Measurements from ENCODE around the gene FAM53A. TPM values are rescaled to one million over a fixed set of nuclear protein-coding genes. Genes with fewer than 3 reads are reported as not detected.

FAM53A gene
- total RNA-seq, 1 donor from 2014 or later: 1.9 TPM

DNA sequence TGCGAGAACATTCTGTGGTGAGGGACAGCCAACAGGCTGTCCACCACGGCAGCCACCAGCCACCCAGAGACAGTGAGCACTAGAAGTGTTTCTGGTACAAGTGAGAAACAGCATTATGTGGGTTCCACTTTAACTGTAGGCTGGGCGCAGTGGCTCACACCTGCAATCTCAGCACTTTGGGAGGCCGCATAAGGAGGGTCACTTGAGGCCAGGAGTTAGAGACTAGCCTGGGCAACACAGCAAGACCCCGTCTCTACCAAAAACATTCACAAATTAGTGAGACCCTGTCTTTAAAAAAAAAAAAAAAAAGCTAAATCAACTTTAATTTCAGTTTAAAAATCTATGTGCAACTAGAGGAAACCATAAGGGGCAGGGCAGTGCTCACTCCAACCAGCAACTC, 20.6 kb downstream of the FAM53A start:
- intact Hi-C loops (cut with micrococcal nuclease): no loop called here

DNA sequence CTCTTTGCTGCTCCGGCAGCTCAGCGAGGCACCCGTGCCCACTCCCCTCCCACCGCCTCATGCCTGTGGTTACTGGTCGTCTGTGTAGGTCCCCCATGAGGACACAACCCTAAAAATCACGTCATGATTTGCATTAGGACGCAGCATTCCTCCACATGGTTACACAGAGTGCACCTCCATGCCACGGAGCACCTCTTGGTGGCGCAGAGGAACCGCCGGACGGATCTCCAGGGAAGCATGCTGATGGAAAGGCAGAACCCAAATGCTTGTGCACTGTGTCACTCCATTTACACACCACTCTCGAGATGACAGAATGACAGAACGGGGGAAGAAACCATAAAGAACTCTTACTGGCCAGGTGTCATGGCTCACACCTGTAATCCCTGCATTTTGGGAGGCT, 22.4 kb downstream of the FAM53A start:
- intact Hi-C loops (cut with micrococcal nuclease): no loop called here

DNA sequence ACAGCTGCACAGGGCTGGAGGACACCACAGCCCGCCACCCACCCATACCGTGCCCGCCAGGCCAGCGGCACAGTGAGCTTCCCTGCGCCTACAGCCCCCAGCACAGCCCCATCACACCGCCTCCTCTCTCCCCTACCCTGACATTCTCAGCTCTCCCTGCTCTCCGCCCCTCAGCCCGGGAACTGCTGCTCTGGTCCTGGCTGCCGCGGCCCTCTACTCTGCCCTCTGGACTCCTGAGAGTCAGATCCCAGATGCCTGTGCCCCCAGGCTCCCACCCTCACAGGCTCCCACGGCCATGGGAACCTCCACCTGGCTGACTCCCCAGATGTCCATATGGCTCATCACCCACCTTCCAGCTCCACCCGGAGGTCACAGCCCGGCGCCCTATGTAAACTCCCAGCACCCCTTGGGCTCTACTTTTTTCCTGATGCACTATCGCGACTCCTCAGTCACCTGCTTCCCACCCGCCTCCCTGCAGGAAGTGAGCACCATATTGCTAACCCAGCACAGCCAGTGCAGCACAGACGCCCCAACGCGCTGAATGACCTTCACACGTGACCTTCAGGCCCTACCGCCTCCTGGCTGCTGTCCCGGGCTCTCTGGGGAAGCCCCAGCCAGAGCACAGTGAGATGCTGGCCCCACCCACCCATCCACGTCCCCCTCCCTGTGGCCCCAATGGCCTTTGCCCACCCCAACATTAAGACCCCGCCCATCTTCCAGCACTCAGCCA, 23.0 kb downstream of the FAM53A start:
- intact Hi-C loops (cut with micrococcal nuclease): no loop called here

DNA sequence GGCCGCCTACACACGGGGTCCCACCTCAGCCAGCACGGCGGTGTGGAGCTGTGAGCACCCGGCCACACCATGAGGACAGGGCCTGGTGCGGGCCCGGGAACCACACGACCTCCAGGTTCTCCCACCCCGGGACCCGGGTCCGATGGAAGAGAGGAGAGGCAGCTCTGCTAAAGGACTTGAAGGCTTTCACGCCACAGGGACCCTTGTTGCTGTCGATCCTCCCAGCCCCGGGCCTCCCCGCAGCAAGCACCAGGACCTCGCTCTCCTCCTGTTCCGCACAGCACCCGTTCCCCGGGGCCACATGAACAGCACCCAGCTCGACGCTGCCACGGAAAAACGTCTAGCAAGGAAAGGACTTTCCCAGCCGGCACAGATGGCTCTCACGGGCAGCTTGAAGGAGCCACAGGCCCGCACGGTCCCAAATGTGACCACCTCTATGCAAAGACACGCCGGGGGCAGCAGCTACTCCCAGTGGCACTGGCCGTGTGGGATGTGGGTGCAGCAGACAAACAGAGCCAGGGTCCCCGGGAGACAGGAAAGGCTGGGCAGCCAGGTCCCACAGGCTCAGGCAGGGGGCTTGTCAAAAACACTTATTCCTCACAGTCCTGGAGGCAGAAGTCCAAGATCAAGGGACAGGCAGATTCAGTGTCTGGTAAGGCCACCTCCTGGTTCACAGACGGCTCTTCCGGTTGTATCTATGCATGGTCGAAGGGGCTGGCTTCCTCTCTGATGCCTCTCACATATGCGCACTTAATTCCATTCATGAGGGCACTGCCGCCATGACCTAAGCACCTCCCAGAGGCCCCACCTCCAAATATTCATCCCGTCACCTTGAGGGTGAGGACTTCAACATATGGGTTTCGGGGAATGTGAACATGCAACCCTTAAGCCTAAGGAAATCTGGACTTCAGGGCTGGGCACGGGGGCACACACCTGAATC, 24.7 kb downstream of the FAM53A start:
- intact Hi-C loops (cut with micrococcal nuclease): no loop called here

DNA sequence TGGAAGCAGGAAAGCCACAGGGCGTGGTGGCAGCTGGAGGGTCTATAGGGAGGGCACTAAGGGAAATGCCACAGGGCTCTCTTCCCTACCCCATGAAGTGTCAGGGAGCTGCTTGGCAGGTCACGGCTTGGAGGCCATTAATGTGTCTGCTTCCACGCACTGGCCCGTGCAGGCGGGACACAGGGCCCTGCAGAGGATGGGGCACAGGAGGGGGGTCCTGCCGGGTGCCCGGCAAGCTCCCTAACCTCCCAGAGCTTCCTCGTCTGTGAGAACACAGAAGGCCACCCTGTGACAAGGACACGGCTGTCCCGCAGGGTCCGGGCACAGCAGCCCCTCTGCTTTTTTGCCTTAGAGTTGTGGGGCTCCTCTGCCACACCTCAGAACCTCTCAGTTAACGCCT, 25.5 kb downstream of the FAM53A start:
- intact Hi-C loops (cut with micrococcal nuclease): no loop called here

DNA sequence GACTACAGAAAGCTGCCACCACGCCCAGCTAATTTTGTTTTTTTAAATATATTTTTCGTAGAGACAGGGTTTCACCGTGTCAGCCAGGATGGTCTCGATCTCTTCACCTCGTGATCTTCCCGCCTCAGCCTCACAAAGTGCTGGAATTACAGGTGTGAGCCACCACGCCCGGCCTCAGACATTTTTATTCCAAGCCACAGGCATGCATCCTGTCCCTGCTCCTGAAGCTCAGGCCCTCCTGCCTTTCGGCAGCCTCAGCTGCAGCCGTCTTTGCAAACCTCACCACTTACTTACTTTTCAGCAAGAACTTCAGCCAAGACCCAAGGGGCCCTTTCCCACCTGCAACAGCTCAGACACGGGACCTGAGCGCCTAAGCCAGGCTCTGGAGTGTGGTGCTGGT, 26.0 kb downstream of the FAM53A start:
- intact Hi-C loops (cut with micrococcal nuclease): no loop called here

DNA sequence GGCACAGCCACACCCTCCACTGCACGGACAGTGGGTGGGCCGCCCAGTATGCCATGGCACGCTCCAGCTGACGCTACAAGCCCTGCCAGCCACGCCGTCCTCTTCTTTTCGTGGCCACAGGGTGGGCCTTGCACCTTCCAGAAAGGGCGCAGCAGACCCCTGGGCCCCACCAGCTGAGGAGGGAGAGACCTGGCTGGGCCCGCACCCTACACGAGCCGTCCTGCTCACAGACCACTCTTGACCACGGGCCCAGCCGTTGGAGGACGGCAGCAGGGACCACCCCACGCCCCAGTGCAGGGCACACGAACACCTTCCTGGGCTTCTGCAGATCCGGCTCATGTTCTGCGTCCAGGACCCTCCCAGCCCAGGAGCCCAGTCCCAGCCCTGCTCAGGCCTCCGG, 27.1 kb downstream of the FAM53A start:
- intact Hi-C loops (cut with micrococcal nuclease): no loop called here

DNA sequence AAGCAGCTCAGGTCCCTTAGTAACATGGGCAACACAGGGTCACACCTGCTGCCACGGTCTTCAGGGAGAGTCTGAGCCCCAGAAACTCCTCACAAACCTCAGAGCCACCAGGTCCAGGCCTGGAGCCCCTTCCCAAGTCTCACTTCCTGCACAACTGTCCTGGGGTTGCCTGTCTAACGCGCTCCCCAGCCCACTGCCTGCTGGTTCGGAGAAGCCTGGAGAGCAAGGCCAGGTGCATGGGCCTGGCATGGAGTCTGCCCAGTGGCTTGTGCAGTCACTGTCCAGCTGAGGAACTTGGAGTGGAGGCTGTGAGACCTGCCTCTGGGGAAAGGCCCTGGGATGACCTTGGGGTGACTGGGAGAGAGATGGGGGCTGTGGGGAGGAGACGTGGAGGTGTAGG, 28.0 kb downstream of the FAM53A start:
- intact Hi-C loops (cut with micrococcal nuclease): no loop called here

DNA sequence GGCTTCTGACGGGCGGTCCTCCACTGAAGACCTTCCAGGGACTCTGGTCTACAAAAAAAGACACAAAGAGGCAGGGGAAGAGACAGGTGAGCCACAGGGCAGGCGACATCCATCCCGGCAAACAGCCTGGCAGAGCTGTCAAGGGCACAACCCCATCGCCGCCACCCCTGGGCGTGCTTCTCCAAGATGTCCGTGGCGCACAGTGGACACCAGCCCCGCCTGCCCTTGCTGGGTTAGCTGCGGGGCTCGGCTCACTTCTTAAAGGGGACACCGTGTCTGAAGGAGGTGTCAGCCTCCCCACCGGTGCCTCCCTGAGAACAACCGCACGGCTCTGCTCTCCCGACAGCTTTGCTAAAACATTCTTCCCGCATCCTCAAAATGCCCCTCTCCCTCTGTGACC, 28.4 kb downstream of the FAM53A start:
- intact Hi-C loops (cut with micrococcal nuclease): no loop called here

DNA sequence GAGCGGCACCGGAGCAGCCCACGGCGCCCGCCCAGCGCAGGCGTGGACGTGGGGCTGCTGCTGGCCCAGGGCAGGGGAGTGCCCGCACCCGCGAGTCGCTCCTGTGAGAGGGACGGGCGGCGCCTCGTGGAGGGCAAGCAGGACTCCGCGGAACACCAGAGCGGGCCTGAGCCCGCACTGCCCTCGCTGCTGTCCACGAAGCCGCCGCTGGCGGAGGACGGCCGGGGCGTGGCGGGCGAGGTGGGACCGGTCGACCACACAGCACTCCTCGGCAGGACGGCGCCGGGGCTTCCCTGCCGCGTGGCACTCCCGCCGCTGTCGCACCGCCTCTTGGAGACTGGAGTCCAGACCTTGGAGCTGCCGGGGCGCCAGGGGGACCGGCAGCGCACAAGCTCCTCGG, 29.0 kb downstream of the FAM53A start:
- intact Hi-C loops (cut with micrococcal nuclease): no loop called here

DNA sequence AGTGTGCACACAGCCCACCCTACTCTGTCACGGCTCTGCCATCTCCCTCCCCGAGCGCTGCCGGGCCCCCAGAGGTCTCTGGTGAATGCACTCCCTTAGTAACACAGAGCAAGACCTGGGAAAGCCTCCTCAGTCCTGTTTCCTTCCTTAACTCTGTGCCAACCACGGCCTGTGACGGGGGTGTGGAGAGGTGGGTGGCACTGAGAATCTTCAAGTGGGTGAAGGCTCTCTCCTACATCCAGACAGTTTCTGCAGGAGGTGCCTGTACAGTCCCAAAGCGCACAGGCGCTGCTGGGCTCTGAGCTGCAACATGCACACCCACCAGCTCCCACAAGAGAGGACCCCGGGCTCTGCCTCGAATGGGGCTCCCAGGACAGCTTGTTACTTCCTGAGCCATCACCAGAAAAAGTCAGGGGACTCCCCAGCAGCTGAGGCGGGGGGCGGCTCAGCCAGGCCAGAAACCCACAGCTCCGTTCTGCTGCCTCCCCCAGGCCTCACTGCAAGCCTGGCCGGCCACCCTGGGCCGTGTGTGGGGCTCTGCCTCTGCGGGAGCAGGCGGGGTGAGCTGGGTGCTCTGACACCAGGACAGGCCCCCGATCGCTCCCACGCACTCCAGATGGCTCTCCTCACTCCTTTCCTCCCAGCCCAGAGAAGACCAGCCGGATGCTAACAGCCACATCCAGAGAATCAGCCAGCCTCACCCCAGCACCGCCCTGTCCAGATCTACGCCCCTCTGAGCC, 29.7 kb downstream of the FAM53A start:
- intact Hi-C loops (cut with micrococcal nuclease): no loop called here

DNA sequence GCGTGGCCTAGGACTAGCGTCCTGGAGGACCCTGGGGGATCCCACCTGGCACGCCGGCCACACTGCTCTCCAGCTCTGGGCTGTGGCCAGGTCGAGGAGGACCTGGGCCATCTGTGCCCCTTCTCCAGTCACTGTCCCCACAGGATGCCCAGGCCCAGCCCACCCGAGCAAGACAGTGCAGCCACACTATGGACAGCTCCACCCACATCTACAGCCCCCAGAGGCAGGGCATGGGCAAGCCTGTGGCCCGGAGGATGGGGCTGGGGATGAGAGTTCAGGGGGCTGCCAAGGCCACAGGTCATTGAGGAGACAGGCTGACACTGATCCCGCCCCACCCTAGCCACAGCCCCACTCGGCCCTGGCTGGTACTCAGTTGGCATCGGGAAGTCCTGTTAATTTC, 30.3 kb downstream of the FAM53A start:
- intact Hi-C loops (cut with micrococcal nuclease): no loop called here

DNA sequence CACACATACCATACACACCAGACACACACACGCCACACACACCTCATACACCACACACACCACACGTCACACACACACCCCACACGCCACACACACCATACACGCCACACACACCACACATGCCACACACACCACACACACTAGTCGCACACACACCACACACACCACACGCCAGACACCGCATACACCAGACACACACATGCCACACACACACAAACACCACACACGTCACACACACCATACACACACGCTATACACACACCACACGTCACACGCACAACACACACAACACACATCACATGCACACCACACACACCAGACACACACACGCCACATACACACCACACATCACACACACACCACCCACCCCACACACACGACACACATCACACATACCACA, 32.0 kb downstream of the FAM53A start:
- intact Hi-C loops (cut with micrococcal nuclease): no loop called here

DNA sequence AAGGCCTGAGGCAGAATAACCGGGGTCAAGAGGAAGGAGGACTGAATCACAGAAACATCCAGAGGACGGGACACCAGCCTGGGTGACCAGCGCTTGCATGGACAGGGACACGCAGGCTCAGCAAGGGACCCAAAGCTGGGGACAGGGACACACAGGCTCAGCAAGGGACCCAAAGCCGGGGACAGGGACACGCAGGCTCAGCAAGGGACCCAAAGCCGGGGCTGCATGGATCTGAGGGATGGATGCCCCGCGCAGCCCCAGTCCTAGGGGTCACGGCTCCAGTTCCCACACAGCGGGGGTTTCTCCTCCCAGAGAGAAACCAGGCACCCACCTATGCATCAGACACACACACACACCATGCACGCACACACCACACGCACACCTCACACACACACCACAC, 32.5 kb downstream of the FAM53A start:
- intact Hi-C loops (cut with micrococcal nuclease): no loop called here

DNA sequence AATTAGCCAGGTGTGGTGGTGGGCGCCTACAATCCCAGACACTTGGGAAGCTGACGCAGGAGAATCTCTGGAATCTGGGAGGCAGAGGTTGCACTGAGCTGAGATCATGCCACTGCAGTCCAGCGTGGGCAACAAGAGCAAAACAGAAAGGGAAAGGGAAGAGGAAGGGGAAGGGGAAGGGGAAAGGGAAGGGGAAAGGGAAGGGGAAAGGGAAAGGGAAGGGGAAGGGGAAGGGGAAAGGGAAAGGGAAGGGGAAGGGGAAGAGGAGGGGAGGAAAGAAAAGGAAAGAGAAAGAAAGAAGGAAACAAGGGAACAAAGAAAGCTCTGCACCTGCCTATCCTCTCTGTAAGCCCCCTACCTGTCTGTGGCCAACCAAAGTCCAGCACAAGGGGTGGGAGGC, 35.2 kb downstream of the FAM53A start:
- intact Hi-C loops (cut with micrococcal nuclease): no loop called here

DNA sequence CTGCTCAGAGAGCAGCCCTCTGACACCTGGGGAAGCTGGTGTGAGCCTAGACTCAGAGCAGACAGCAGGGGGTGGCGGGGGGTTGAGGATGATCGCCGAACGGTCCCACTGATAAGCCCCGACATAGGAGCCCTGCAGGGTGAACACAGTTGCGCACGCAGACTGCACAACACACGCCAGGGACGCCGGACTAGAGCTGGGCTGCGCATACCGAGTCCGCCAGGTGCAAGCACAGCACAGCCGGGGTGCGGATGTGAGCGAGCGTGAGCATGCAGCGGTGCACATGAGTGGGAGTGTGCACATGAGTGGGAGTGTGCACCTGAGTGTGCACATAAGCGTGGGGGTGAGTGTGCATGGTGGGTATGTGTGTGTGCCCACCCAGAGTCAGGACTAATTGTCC, 36.7 kb downstream of the FAM53A start:
- intact Hi-C loops (cut with micrococcal nuclease): no loop called here

DNA sequence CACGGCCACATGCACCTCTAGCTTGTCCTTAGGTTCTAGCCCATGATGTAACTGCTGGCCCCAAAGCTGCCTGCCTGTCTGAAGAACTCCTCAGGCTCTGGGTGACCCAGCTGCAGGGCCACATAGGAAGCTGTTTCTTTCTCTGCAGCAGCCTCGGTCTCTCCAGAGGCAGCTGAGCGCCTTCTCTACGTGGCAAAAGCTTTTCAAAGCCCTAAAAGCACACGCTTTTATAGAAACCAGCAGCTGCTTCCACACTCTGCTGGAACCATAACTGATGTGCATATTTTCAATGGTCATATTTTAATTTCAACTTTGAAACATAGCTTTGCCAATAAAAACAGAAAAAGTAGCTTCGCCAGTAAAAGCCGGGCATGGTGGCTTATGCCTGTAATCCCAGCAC, 37.4 kb downstream of the FAM53A start:
- intact Hi-C loops (cut with micrococcal nuclease): no loop called here

DNA sequence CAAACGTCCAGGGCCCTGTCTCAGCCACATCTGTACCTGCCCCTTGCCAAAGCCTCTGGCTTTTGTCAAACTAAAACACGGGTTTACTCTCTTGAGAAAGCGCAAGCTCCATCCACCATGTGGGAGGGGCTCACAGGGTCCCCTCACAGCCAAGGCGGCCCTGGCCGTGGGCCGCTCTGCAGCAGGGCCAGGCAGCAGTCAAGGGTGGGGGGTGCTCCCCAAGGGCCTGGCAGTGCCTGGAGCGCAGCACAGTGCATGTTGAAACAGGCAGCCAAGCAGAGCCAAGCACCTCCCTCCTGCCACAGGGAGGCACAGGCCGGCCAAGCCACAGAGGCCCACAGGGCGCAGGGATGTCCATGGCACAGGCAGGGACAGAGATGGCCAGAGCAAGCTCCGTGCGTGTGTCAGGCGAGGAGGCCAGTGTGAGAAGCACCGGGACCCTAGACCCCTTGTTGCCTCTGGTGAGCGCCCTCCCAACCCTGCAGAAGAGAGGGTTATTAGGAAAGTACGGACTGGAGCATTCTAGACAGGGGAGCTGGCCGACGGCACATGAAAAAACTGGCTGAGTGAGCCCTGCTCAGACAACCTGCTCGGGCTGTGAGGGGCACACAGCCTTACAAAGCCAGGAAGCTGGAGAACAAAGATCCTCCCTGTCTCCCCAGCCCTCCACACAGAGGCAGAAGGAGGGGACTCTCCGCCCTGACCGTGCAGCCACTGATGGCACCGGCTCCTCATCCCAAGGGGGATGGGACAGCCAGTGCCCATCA, 39.0 kb downstream of the FAM53A start:
- intact Hi-C loops (cut with micrococcal nuclease): no loop called here

DNA sequence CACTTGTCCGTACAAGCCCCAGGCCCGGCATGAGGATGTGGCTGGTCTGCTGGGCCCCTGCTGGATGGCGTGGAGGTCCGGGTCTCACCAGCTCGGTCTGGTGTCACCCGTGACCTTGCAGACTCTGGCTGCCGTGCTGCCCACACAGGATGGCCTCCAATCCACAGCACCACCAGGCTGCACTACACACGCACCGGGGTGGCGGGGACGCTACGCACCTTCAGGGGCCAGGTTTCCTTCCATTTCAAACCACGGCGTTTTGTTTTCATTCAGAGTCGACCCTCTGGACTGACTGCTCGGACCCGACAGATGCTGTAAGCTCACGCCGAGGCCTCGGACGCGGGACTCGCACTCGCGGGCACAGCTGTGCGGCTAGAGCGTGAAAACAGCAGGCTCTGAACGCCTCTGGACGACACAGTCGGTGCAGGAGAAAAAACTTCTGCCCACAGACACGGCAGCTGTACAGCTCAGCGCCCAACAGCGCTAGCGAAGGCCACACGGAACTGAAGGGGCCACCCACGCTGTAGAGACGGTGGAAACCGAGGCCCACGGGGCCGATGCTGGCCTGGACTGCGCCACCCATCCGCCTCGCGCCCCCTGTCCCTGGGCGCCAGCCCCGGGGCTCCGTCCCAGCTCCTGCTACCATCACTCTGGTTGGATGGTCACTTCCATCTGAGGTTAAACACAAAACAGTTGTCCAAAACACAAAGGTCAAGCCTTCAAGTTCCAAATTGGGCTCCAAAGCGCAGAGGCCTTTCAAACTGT, 40.0 kb downstream of the FAM53A start:
- intact Hi-C loops (cut with micrococcal nuclease): no loop called here

DNA sequence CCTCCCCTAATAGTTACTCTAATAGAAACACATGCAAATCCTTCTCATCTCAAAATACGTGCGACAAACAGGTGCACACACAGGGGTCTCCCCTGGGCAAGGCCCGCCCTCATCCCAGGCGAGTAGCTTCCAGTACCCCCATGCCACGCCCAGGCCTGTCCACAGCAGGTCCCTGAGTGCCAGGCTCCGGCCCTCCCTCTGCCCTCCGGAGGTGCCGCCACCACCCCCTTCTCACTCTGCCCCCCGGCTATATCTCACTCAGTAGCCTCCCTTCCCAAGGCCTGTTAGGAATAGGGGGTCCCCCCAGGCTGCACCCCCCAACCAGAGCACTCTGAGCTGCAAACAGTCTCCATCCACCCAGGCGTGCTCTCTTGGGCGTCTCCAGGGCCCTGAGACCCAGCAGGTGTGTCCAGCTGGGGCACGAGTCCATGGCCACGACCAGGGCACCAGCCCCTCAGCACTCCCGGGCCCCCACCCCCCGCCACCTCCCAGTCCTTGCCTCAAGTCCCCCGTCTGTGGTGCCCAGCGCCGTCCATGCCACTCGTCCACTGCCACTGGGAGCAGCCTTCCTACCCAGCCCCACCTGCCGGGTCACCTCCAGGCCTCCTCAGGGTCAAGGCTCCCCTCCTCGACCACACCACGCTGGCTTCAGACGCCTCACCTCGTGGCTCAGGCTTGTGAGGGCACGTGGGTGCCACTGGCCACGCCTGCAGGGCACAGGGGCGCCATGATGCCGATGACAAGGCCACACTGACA, 41.7 kb downstream of the FAM53A start:
- intact Hi-C loops (cut with micrococcal nuclease): no loop called here
